HG03045 (cell line): Measurements from ENCODE around the gene THOP1.

Experiments
- ATAC-seq: cut with Tn5 transposase; IDR thresholded peaks from one replicate; pipeline ENCODE4 v1.9.1; 2021; ENCODE audit warnings: mild to moderate bottlenecking, moderate library complexity; ENCODE audit not compliant: unreplicated experiment

THOP1 gene

DNA sequence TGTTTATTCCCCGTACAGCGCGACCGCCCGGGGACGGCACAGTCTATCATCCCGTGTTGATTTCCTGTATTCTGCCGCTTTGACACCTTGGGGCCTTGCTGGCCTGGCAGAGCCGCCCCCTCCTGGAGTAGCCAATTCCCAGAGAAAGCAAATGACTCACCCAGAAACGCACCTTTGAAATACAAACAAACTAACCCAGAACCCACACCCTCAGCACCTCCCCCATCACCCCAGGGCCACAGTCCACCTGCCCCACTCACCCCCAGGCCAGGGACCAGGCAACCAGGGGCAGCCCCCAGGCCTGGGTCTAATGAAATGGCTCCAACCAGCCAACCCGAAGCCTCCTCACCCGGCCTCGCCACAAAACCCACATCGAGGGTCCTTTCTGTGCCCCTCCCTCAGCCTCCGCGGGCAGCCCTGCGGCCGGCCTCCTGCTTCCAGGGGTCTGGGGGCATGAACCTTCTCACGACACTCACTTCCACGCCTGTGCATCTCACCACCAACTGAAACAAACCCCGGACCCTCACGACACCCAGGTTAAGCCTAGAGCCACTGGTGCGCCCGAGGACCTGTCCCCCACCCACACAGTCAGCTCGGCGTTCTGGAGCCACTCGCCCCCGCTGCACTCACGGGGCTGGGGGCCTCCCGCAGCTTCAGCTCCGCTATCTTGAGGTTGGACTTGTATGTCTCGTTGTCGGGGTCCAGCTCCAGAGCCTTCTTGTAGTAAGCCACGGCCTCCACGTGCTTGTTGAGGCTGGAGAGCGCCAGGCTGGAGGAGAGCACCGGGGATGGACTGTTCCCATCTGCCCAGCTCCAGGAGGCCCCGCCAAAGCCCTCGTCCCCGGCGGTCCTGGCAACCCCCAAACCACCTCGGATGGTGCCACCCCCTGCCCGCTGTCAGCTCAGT lies 23.2 kb upstream of the THOP1 start:
- no peak for ATAC-seq

GRCh38 chr19:2762783-2763496 lies 22.4 kb upstream of the THOP1 start:
- ATAC-seq: no peak

DNA sequence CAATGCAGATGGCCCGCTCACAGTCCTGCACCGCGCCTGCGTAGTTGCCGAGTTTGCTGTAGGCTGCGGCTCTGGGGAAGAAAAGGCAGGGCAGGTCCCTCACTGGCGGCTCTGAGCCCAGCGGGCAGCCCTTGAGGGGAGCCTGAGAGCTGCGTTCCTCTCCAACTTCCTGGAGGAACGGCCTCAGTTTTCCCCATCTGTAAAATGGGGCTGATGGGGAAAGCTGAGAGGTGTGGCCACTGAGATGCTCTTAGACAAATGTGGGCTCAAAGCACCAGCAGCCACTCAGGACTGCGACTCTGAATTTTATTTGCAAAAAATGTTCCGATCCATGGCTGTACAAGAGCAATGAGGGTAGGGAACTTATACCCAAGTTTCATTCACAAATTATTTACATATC lies 21.6 kb upstream of the THOP1 start:
- no peak for ATAC-seq

- no peak for ATAC-seq
Measured at GRCh38 chr19:2764945-2765344, 20.4 kb upstream of the THOP1 start.

DNA sequence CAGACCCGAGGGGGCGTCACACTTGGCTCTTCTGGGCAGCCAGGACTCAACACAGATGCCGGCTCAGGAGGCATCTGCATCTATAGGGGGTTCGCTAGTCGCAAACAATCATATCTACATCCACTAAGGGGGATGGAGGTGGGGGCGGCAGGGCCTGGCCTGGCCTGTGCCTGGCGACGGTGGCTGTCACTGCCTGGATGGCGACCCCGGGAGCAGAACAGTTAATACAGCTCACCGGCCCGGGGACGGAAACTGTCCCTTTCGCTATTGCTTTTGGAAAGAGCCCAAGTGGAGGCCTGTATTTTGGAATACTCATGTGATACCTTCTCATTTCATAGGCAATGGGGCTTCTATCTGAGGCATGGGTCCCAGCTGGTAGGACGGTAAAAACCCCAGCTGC lies 19.9 kb upstream of the THOP1 start:
- ATAC-seq: no peak

DNA sequence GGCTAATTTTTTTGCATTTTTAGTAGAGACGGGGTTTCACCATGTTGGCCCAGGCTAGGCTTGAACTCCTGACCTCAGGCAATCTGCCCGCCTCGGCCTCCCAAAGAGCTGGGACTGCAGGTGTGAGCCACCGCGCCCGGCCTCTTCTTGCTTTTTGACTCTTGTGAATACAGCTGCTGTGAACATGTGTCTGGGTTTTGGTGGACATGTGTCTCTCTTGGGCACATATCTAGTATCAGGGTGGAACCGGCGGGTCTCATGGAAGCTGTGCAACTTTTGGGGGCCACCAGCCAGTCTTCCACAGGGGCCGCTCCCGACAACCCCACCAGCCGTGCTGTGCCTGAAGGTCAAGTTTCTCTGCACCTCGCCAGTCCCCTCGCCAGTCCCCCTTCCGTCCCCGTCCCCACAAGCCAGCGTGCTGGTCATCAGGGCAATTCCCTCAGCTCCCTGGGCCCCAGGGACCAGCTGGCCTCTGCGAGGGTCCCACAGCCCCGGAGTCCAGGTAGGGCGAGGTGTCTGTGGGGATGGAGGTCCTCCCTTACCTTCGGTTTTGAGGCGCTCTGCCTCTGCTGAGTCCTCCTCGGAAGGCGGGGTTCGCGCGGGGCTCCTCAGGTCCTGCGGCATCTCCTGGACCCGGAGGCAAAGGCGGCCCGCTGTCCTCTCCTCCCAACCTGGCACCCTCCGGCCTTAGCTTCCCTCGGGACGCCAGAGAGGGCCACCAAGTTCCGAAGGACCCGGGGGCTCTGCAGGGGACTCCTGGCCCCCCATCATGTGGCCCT lies 18.5 kb upstream of the THOP1 start:
- ATAC-seq: no peak

- no peak for ATAC-seq
Measured at GRCh38 chr19:2767688-2768087, 17.6 kb upstream of the THOP1 start.

DNA sequence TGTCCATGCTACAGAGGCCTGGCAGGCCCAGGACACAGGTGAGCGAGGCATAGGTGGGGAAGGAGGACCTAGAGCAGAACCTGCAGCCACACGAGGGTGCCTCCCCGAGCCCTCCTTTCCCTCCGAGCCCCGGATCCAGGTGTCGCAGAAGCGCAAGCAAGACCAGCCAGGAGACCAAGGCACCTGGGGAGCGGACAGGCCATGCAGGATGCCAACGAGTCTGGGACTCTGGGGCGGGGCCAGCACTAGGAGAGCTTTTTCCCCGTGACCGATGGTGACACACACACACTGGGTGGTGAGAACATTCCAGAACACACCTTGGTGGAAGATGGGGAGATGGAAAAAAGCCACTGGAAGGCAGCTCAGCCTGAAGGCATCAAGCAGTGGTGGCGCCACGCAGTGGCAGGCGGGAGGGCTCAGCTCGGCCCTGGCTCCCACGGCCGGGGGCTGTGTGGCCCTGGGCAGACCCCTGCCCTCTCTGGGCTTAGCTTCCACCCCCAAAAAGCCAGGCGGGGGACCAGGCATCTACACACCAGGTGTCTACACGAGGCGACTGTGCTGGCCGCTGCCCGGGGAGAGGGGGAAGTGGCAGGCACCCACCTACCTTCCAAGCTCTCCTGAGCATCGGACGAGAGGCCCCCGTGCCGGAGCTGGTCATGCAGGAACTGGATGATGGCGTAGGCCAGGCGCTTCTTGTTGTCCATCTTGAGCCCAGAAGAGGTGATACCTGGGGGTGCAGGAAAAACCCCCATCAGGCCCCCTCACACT lies 16.8 kb upstream of the THOP1 start:
- no peak for ATAC-seq

GRCh38 chr19:2769218-2769617 lies 16.1 kb upstream of the THOP1 start:
- ATAC-seq: no peak

- no peak for ATAC-seq
Measured at GRCh38 chr19:2770055-2771013, 15.0 kb upstream of the THOP1 start.

DNA sequence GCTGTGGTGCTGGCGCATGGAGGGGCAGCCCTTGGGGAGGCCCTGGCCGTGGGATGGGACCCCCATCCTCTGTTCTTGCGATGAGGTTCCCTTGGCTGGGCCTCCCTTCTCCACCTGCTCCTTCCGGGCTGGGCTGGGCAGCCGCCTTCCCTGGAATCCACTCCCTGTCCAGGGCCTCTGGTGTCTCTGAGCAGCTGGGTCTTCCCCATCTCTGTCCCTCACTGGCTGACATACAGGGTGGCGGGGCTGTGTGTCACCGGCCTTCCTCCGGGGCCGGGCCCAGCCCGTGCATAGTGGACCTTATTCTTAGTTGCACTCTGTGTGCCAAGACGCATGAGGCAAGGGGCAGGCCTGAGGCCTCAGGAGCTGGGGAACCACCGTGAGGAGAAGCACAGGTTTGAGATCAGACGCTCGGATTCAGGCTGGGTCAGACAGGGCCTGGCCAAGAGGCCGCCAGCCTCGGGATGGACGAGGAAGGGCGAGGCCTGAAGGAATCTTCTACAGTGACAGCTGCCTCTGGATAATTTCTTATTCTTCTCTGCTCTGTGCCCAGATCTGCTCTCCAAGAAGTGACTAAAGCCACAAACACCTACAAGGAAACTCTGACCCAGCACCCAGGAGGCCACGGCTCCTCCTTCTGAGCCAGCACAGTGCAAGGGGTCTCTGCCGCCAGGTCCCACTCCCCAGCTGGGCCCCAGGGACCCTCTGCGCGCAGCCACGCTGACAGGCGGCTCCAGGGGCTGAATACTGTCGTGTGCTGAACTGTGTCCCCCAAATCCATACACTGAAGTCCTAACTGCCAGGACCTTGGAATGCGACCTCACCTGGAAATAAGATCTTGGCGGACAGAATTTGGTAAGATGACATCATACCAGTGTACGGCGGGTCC lies 13.3 kb upstream of the THOP1 start:
- no peak for ATAC-seq

DNA sequence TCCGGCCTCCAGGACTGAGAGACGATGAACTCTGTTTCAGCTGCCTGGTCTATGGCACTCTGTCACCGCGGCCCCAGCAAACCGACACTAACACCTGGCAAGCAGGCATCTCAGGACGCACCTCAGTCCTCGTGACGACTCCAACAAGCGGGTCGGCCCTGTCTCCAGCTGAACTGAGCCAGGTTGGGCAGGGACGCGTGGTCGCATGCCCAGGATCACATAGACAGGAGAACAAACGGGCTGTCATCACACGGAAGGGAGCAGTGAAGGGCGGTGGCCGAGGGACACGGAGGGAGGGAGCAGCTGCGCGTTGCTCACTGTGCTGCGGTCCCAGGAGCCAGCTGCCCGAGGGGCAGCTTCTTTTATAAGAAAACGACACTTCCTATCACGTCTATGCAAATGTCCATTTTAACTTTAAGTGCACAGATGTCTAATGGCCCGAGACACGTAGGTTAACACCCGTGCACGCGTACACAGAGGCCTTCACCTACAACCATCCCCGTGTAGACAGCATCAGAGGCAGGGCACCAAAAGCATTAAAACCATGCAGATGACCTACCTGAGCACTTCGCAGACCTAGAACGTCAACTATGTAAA lies 11.1 kb upstream of the THOP1 start:
- ATAC-seq: no peak

DNA sequence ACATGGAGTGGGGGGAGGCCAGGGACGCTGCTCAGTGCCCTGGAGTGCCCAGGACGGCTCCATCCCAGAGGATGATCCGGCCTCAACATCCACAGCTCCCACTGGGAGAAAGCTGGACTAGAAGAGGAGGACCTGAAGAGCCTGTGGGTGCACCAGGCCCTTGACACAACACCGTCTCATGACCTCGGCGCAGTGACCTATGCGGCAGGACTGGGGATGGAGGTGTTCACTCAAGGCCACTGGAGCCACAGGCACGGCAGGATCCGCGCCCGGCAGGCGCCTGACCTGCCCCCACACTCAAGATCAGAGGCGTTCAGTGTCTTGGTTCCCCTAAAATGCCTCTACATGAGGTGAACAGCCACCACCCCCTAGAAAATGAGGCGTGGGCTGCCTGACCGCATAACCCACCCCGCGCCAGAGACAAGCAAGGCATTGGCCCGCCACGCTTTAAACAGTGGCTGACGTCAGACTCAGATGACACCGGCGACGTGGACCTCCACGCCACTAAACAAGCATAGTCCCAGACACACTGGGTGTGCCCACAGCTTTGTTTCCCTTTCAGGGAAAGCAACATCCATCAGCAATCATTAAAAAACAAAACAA lies 10.2 kb upstream of the THOP1 start:
- no peak for ATAC-seq

DNA sequence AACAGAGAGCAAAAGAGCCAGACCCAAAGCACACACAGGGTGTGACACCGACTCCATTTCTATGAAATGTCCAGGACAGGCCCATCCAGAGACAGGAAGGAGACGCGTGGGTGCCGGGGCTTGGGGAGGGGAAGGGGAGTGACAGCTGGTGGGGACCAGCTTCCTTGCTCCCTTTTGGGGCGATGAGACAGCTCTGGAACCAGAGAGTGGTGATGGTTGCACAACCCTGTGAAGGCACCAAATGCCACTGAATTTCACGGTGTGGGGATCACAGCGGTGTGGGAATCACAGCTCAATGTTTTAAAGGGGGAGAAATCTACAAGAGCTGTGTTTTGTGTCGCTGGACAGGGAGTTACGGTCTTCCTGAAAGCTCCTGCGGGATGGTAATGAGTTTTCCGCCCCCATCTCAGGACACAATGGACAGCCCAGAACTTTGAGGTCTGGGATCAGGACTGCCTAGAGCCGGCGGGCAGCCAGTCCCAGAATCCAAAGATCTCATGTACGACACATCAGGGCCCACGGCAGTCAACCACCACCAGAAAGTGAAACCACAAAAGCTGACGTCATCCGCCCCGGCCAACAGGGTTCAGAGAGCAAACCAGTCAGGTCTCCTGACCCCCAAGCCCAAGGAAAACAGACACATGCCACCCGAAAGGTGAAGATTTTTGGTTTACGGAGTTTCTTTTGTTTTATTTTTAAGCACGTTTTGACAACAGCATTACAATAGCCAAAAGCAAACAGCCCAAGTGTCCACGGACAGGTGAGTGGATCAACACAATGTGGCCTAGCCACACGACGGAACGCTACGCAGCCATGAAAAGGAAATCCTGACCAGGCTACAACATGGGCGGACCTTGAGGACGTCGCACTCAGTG lies 9.5 kb upstream of the THOP1 start:
- ATAC-seq: no peak

DNA sequence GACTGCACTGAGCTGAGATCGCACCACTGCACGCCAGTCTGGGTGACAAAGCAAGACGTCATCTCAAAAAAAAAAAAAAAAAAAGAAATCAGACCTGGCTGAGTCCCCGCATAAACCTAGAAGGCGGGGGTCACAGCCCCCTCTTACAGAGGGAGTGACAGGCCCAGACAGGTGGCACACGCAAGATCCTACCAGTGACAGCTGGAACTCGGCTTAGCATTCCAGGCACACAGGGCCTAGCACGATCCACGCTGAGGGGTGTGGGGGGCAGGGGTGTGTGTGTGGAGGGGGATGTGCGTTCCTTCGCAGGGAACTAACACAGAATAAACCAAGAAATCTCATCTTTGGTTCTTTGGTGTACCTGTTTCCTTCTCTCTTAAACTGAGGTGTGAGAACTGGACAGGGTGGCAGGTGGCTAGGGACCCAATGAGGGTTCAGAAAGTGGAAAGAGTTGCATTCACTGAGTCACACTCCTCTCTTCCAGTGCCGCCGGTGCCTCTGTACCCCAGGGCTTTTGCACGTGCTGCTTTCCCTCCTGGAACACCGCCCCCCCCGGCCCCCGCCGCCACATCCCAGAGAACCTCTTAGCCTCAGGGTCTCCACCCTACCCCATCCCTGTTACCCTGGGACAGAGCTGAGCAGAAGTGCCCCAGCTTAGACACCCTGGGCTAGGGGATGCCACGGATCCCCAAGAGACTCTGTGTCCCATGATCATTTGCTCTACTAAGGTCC lies 7.2 kb upstream of the THOP1 start:
- no peak for ATAC-seq

DNA sequence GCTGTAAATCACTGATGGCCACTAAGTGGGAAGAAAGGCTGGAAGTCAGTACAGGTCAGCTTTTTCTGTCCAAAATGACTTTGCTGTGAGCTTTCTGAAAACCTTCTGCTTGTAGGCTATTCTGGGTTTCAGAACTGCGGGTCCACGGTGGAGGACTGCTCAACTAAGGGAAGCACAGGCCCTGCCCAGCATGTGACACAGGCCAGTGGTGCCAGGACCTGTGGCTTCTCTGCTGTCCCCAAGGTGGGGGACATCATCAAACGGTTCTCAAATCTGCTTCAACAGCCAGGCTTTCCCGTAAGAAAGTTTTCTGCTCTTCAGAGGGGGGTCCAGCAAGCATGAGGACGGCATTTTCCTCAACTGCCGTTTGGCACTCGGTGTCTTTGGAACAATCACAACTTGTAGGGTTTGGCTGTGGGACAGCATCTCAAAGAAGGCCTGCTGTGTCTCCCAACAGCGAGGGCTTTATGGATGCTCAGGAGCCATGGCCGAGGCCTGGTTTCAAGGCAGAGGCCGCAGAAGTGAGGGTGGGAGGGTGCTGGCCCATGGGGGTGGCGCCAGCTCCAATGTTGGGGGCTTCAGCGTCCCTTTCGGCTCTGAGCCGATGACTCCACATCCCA lies 6.1 kb upstream of the THOP1 start:
- ATAC-seq: no peak
